Measurements from ENCODE around the gene LY6G5B. TPM values are rescaled to one million over a fixed set of nuclear protein-coding genes. Genes with fewer than 3 reads are reported as not detected.

Gene LY6G5B
- total RNA-seq, 4 donors from 2014 or later = 0.10 to 9.3 (median 3.9) TPM

DNA sequence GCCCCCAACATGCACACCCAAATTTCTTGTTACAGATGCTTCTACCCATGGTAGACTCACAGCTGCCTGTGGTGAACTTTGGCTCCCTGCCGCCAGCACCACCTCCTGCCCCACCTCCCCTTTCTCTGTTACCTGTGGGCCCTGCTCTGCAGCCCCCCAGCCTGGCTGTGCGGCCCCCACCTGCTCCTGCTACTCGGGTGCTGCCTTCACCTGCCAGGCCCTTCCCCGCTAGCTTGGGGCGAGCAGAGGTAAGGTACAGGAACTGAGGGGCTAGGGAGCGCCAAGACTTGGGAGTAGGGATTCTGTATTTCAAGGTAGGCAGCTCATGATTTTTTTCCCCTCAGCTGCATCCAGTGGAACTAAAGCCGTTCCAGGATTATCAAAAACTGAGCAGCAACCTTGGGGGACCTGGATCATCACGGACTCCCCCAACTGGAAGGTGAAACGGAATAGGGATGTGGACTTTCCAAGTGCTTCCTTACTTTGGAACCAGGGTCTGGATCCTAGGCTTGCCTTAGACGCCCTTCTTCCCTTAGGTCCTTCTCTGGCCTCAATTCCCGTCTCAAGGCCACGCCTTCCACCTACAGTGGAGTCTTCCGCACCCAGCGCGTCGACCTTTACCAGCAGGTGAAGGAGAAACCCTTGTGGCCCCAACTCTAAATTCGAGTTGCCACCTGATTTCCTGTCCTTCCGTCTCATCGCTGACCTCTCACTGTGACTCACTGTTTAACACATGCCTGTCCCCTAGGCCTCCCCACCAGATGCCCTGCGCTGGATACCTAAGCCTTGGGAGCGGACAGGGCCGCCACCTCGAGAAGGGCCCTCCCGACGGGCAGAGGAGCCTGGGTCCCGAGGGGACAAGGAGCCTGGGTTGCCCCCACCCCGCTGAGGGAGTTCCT, 32.8 kb upstream of the LY6G5B start:
- Histone ChIP-seq H3K4me1 (no peaks in the 10 kb centered on the region), H3K36me3 (peaks cover 0 to 100% of the 10 kb centered on the region in 2 donors), H3K27ac (no peak overlapping the region), H3K9me3 (no peaks in the 10 kb centered on the region), H3K27me3 (no peaks in the 10 kb centered on the region), H3K4me3 (no peak overlapping the region)
- TF ChIP-seq POLR2A (IDR thresholded peaks at IDR 0.05) (no peak), POLR2AphosphoS5 (IDR thresholded peaks at IDR 0.05) (peak; percentile 11), EP300 (IDR thresholded peaks at IDR 0.05) (no peak)
- TF ChIP-seq, protein P1, sequence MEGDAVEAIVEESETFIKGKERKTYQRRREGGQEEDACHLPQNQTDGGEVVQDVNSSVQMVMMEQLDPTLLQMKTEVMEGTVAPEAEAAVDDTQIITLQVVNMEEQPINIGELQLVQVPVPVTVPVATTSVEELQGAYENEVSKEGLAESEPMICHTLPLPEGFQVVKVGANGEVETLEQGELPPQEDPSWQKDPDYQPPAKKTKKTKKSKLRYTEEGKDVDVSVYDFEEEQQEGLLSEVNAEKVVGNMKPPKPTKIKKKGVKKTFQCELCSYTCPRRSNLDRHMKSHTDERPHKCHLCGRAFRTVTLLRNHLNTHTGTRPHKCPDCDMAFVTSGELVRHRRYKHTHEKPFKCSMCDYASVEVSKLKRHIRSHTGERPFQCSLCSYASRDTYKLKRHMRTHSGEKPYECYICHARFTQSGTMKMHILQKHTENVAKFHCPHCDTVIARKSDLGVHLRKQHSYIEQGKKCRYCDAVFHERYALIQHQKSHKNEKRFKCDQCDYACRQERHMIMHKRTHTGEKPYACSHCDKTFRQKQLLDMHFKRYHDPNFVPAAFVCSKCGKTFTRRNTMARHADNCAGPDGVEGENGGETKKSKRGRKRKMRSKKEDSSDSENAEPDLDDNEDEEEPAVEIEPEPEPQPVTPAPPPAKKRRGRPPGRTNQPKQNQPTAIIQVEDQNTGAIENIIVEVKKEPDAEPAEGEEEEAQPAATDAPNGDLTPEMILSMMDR (IDR thresholded peaks at IDR 0.05) = no peak
- 63 to 71% methylated on average over 7 to 15 of the region's 27 CpGs for WGBS, 2 donors (ENCODE audit: low coverage in 1 of 2)
- no peak for ATAC-seq

DNA sequence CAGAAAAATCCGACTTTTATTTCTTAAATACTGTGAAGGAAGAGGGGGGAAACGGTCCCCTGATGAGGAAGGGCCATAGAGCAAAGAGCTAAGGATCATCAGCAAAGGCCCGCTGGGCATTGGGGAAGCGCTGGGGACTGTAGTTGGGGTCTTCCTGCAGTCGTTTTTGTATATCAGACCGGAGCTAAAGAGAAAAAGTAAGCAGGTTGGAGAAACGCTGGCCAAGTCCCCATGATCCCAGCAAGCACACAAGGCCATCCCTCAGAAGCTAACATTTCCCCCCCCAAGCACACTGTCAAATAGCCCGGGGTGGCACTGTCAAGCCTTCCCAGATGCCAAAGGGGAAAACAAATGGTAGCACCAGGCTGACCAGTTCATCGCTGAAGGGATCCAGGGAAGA, 30.7 kb upstream of the LY6G5B start:
- 70 to 74% methylated on average over 8 to 9 of the region's 9 CpGs for WGBS, 2 donors (ENCODE audit: low coverage in 1 of 2)
- peaks cover 0 to 100% of the 10 kb centered on the region in 2 donors for H3K36me3 ChIP-seq

DNA sequence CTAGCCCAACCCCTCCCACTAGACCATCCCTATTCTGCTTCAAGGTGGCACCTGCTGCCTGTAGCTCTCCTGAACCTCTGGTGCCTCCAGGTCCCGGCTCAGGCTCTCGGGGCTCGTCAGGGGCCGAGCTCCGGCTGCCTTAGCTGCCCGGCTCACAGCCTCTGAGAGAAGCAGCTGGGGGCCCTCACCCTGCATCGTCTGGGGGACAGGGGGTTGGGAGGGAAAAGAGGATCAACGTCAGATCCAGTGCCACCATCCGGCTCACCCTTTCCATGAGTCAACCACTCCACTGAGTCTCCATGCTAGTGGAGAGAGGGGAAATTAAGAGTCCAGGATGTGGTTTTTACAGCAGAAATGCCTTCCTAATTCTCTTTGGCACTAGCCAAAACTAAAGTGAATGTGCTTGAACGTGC, 30.3 kb upstream of the LY6G5B start:
- ATAC-seq = no peak
- 52 to 78% methylated on average over 1 to 3 of the region's 10 CpGs for WGBS, 2 donors (ENCODE audit: low coverage in 1 of 2)
- peak overlapping the region in 1 of 4 donors; percentile 17 for H3K27ac ChIP-seq
- H3K27me3 ChIP-seq = no peaks in the 10 kb centered on the region
- no peak overlapping the region for H3K4me3 ChIP-seq
- no peaks in the 10 kb centered on the region for H3K4me1 ChIP-seq
- H3K36me3 ChIP-seq = peaks cover 0 to 100% of the 10 kb centered on the region in 2 donors
- TF ChIP-seq, protein P1 (IDR thresholded peaks at IDR 0.05) = no peak
- TF ChIP-seq POLR2A (IDR thresholded peaks at IDR 0.05) (no peak), POLR2AphosphoS5 (IDR thresholded peaks at IDR 0.05) (no peak), EP300 (IDR thresholded peaks at IDR 0.05) (no peak)
- no peaks in the 10 kb centered on the region for H3K9me3 ChIP-seq

More for the DNA sequence above, 30.7 kb upstream of the LY6G5B start:
- Histone ChIP-seq H3K9me3 (no peaks in the 10 kb centered on the region), H3K27me3 (no peaks in the 10 kb centered on the region), H3K27ac (peak overlapping the region in 1 of 4 donors; percentile 17), H3K4me3 (no peak overlapping the region), H3K4me1 (no peaks in the 10 kb centered on the region)
- no peak for ATAC-seq
- TF ChIP-seq, protein P1 (IDR thresholded peaks at IDR 0.05) = no peak
- no peak for TF ChIP-seq POLR2A (IDR thresholded peaks at IDR 0.05)
- TF ChIP-seq EP300 (IDR thresholded peaks at IDR 0.05) = no peak
- TF ChIP-seq POLR2AphosphoS5 (IDR thresholded peaks at IDR 0.05) = no peak

DNA sequence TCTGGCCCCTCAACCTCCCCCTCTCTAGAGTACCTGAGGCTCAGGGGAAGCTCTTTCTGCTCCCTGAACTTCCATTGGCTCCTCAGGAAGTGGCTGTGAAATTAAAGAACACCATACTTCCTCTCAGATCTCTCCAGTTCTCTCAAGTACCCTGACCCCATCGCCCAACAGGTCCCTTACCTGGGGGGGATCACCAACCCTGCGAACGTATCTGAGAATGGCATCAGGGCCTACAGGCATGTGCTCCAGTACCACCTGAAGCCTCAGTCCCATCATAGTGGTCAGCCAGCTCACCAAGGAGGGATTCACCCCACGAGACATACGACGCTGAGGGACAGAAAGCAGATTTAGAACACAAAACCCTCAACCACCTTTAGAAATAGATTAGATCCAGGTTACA, 29.2 kb upstream of the LY6G5B start:
- no peaks in the 10 kb centered on the region for H3K4me1 ChIP-seq
- TF ChIP-seq POLR2AphosphoS5 (IDR thresholded peaks at IDR 0.05) (no peak), POLR2A (IDR thresholded peaks at IDR 0.05) (no peak), EP300 (IDR thresholded peaks at IDR 0.05) (no peak)
- TF ChIP-seq, protein P1 (IDR thresholded peaks at IDR 0.05) = no peak
- H3K27ac ChIP-seq = no peak overlapping the region
- no CpG with 5 or more reads among the region's 6 CpGs for WGBS, 2 donors (ENCODE audit: low coverage in 1 of 2)
- ATAC-seq = no peak
- H3K9me3 ChIP-seq = no peaks in the 10 kb centered on the region
- H3K36me3 ChIP-seq = peaks cover 0 to 100% of the 10 kb centered on the region in 2 donors
- no peak overlapping the region for H3K4me3 ChIP-seq
- no peaks in the 10 kb centered on the region for H3K27me3 ChIP-seq

DNA sequence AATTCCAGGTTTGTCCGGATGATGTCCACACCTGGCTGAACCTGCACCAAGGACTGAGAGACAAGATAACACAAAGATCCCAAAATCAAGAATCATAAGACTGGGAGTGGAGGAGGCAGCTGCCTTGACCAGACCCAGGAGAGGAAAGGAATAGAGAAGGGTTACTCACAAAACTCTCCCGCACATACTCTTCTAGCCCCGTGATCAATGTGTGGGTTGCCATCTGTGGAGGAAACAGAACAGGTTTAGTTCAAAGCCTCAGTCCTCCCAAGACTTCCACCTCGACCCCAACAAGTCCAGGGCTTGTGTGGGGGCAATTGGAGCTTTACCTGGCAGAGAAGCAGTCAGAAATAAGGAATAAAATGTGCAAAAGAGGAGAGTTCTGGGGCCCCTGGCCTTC, 28.4 kb upstream of the LY6G5B start:
- Histone ChIP-seq H3K9me3 (no peaks in the 10 kb centered on the region), H3K4me3 (no peak overlapping the region), H3K27me3 (no peaks in the 10 kb centered on the region), H3K27ac (no peak overlapping the region), H3K36me3 (peaks cover 0 to 100% of the 10 kb centered on the region in 2 donors), H3K4me1 (no peaks in the 10 kb centered on the region)
- 79% methylated on average over 3 of the region's 4 CpGs; no CpG with 5 or more reads in 1 of the 2 donors for WGBS, 2 donors (ENCODE audit: low coverage in 1 of 2)
- no peak for TF ChIP-seq EP300 (IDR thresholded peaks at IDR 0.05)
- no peak for TF ChIP-seq POLR2AphosphoS5 (IDR thresholded peaks at IDR 0.05)
- TF ChIP-seq POLR2A (IDR thresholded peaks at IDR 0.05) = no peak
- TF ChIP-seq, protein P1 (IDR thresholded peaks at IDR 0.05) = no peak
- no peak for ATAC-seq
